Stimulated activated naive B cell treated with anti-CD40 and anti-IgM and Interleukin-4, amounts not matched to agents 10 μg/mL and 1 μg/mL and 100 μg/mL, for 72 hours (primary cell): ENCODE results near the gene ADAMTS17.

Experiments
- ATAC-seq, 2 donors: fragments of 150-1000 bp; cut with Tn5 transposase; replicated peaks; 2 replicates each; pipeline ENCODE4 v1.10.0; 2021; ENCODE audit warnings: moderate library complexity in 1 of 2
- DNase-seq: peaks from one replicate; pipeline ENCODE4 v3.0.0; 2021
- H3K27ac Mint-ChIP-seq: one replicate; pipeline ENCODE4 v1.8.0; 2022; ENCODE audit warnings: mild to moderate bottlenecking, mixed read lengths
- H3K27me3 Mint-ChIP-seq, 2 donors: one replicate each; pipeline ENCODE4 v1.8.0; 2022; ENCODE audit warnings: mixed read lengths in 2 of 2
- H3K36me3 Mint-ChIP-seq, 2 donors: one replicate each; pipeline ENCODE4 v1.8.0; 2022; ENCODE audit warnings: mixed read lengths in 2 of 2, mild to moderate bottlenecking in 1 of 2
- H3K4me1 Mint-ChIP-seq, 2 donors: one replicate each; pipeline ENCODE4 v1.8.0; 2022; ENCODE audit warnings: mixed read lengths in 2 of 2, mild to moderate bottlenecking in 1 of 2
- H3K4me3 Mint-ChIP-seq, 2 donors: one replicate each; pipeline ENCODE4 v1.8.0; 2022; ENCODE audit warnings: mild to moderate bottlenecking in 2 of 2, mixed read lengths in 2 of 2, moderate library complexity in 1 of 2
- H3K9me3 Mint-ChIP-seq, 2 donors: one replicate each; pipeline ENCODE4 v1.8.0; 2022; ENCODE audit warnings: mixed read lengths in 2 of 2, mild to moderate bottlenecking in 1 of 2

Gene ADAMTS17

DNA sequence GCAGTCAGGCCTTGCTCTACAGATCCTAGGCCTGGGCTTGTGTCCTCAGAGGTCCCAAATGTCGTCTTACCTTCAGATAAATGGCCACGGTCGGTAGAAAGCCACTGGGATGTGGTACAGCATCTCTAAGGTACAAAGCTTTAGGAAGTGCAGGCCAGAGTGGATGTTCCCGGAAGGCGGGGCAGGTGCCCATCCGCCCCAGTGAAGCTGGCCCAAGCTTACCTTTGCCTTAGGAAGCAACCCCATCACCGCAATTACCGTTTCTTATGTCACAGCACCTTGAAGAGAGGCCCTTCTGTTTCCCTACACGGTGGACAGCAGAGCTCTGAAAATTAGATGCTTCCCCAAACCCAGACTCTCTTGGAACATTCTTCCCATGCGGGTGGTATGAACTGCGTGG, 368.4 kb downstream of the ADAMTS17 start:
- Mint-ChIP-seq H3K4me1 (no peaks in the 10 kb centered on the region), H3K4me3 (no peak overlapping the region), H3K36me3 (no peaks in the 10 kb centered on the region), H3K27me3 (peaks cover 6 to 8% of the 10 kb centered on the region in 2 donors), H3K9me3 (no peaks in the 10 kb centered on the region), H3K27ac (no peak overlapping the region)
- DNase-seq = no peak
- ATAC-seq = no peak

DNA sequence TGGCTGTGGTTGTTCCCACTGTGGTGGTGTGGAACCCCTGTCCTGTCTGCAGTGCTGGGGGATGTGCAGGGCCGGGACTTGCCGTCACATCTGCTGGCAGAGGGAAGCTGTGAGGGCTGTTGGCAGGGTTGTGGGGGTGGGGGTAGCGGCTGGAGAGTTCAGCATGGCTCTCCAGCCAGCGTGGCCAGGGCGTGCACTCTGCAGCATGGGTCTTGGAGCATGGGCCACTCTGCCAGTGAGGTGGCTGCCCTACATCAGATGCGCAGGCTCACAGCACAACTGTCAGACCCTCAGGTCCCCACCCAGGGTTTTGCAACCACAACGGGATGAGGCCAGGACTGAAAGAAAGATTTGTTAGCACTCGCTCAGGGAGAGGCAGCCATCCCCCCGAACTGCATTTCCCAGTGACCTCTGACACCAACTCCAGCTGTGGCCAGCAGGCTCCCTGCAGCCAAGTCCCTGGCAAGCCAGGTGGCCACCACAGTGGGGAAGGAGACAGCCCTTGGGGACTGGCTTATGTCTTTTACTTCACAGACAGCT, 370.8 kb downstream of the ADAMTS17 start:
- Mint-ChIP-seq H3K9me3 (peaks cover 0 to 2% of the 10 kb centered on the region in 2 donors), H3K27ac (no peak overlapping the region), H3K4me3 (no peak overlapping the region), H3K4me1 (no peaks in the 10 kb centered on the region), H3K27me3 (peaks cover 0 to 8% of the 10 kb centered on the region in 2 donors), H3K36me3 (no peaks in the 10 kb centered on the region)
- no peak for ATAC-seq
- DNase-seq = no peak

DNA sequence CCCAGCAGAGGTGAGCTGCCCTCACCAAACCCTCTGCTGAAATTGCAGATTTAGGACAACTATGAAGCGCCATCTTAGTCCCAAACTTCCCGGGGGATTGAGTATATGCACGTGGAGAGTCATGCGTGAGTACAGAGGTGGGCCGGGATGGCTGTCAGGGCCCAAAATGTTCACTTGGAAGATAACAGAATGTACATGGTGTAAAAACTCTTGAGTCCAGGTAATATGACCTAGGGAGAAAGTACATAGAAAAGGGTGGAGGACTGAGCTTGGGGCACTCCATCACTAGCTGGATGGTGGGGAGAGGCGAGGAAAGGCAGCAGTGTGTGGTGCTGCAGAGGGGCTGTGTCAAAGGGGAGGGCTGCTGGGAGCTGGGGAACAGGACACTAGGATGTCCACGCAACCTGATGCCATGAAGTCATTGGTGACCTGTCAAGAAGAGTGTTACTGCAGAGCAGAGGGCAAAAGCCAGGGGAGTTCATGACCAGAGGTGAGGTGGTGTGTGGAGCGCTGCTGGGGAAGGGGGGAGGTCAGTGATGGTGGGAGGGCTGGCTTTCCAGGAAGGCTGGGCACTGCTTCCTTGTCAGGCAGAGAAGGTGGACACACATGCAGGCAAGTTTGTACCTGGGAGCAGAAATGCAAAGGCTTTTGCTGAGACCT, 372.4 kb downstream of the ADAMTS17 start:
- DNase-seq (no peak), ATAC-seq (no peak)
- Mint-ChIP-seq H3K27ac (no peak overlapping the region), H3K36me3 (no peaks in the 10 kb centered on the region), H3K9me3 (peaks cover 0 to 2% of the 10 kb centered on the region in 2 donors), H3K4me3 (no peak overlapping the region), H3K27me3 (peaks cover 0 to 4% of the 10 kb centered on the region in 2 donors), H3K4me1 (no peaks in the 10 kb centered on the region)

DNA sequence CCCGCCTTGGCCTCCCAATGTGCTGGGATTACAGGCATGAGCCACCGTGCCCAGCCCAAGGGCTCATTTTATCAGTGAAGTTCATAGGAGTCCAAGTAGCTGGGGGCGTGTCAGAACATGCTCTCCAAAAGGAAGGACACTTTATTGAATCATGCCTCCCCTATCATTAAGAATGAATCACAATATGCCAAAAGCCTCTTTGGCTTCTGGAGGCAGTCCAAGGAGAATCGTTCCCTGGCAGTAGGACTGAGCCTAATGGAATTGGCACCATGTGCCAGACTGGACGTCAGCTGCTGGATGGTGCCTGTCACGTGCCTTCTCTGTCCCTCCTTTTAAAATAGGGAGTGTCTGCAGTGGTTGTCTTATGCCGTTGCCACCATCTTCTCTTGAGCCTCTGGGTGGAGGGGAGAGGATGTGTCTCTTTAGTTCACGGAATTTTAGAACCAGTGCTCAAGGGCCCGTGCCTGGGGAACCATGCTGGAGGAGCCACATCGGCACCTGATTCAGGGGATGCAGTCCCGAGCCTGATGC, 373.9 kb downstream of the ADAMTS17 start:
- H3K27ac Mint-ChIP-seq = no peak overlapping the region
- ATAC-seq (no peak), DNase-seq (no peak)
- H3K27me3 Mint-ChIP-seq = peaks cover 0 to 8% of the 10 kb centered on the region in 2 donors
- H3K4me1 Mint-ChIP-seq = no peaks in the 10 kb centered on the region
- H3K4me3 Mint-ChIP-seq = no peak overlapping the region
- H3K36me3 Mint-ChIP-seq = no peaks in the 10 kb centered on the region
- H3K9me3 Mint-ChIP-seq = peaks cover 0 to 3% of the 10 kb centered on the region in 2 donors

DNA sequence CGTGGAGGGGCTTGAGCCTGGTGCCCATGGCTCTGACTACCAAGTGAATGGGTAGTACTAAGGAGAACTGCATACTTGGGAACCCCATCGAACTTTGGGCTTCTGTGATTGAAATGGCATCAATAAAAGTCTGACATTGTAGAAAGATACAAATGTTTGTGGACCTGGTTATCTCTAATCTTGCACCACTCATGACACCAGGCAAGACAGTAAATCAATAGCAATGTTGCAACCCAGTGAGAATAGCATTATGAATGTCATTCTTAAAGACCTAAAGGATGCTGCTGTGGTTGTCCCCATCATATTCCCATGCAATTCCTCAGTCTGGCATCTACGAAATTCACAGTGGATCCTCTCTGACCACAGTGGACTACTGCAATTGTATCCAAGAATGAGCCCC, 375.0 kb downstream of the ADAMTS17 start:
- no peak overlapping the region for H3K27ac Mint-ChIP-seq
- peaks cover 5% of the 10 kb centered on the region in 2 donors for H3K9me3 Mint-ChIP-seq
- no peak overlapping the region for H3K4me3 Mint-ChIP-seq
- H3K4me1 Mint-ChIP-seq = no peaks in the 10 kb centered on the region
- ATAC-seq = no peak
- peaks cover 0 to 12% of the 10 kb centered on the region in 2 donors for H3K27me3 Mint-ChIP-seq
- no peak for DNase-seq
- no peaks in the 10 kb centered on the region for H3K36me3 Mint-ChIP-seq

DNA sequence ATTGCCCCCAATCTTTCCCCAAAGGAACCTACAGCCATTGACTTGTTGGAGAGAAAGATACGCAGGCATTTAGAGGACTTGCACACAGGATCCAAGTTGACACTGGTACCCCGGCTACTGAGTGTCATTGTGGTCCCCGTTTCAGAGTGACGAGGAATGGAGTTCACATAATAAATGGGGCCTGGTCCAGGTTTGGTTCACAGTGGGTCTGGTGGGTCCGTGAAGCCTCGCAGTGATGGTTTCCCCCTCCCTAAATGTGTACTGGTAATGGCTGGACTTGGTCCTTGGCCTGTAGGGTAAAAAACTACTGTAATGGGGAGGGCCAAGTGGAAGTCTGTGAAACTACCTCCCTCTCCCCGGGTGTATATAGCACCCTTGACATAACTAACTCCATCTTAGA, 376.4 kb downstream of the ADAMTS17 start:
- ATAC-seq = no peak

DNA sequence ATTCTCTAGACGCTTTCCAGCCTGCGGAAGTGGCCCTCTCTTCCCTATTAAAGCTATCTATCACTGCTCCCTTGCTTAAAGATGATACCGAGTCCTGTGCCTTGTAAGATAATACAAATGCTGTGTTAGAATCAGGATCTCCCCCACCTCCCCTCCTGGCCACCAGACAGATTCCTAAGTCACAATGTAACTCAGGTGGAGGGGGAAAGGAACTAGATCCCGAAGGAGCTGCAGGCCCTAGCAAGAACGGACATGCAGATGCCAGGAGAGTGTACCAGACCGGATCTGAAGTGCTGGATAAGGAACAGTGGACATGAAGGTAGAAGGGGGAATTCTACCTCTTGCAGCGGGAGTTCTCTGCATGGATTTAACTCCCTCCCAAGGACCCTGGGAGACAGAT, 377.8 kb downstream of the ADAMTS17 start:
- H3K27ac Mint-ChIP-seq = no peak overlapping the region
- H3K27me3 Mint-ChIP-seq = peaks cover 13 to 14% of the 10 kb centered on the region in 2 donors
- no peak overlapping the region for H3K4me3 Mint-ChIP-seq
- no peaks in the 10 kb centered on the region for H3K36me3 Mint-ChIP-seq
- ATAC-seq (no peak), DNase-seq (no peak)
- peaks cover 5 to 6% of the 10 kb centered on the region in 2 donors for H3K9me3 Mint-ChIP-seq
- no peaks in the 10 kb centered on the region for H3K4me1 Mint-ChIP-seq

More for the DNA sequence above, 376.4 kb downstream of the ADAMTS17 start:
- Mint-ChIP-seq H3K4me1 (no peaks in the 10 kb centered on the region), H3K27me3 (peaks cover 6 to 14% of the 10 kb centered on the region in 2 donors), H3K27ac (no peak overlapping the region), H3K36me3 (no peaks in the 10 kb centered on the region), H3K9me3 (peaks cover 5 to 6% of the 10 kb centered on the region in 2 donors), H3K4me3 (no peak overlapping the region)
- no peak for DNase-seq

DNA sequence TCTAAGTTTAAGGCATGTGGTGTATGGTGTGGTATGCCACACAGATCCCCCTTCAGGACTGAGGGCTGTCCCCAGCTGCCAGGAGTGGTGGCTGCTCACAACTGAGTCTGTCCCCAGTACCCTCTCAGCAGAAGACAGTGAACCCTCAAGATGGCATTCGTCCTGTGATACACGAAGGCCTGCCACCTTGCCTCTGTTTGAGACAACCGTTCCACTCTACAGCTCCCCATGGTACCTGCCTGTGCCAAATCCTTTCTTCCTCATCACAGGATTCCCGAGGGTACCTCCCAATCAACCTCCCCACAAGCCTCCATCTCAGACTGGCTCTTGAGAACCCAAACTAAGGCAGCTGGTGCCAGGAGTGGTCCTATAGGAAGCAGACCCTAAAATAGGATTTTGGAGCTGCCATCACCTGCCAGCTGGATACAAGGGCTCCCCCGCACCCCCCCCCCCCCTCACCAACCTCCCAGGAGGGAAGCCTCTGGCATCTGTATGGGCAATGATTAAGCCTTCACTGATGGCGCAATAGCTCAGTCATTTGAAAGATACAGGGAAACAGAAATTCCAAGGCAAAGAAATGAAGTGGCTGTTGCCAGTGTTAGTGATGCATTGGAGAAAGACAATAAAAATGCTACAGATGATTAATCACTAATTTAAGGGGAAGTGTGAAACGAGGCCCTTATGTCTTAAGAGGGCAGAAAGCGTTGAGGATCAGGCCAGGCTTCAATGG, 378.5 kb downstream of the ADAMTS17 start:
- Mint-ChIP-seq H3K4me3 (no peak overlapping the region), H3K4me1 (no peaks in the 10 kb centered on the region), H3K27me3 (peaks cover 17% of the 10 kb centered on the region in 2 donors), H3K27ac (no peak overlapping the region), H3K9me3 (peaks cover 5 to 6% of the 10 kb centered on the region in 2 donors), H3K36me3 (no peaks in the 10 kb centered on the region)
- ATAC-seq = no peak
- no peak for DNase-seq

DNA sequence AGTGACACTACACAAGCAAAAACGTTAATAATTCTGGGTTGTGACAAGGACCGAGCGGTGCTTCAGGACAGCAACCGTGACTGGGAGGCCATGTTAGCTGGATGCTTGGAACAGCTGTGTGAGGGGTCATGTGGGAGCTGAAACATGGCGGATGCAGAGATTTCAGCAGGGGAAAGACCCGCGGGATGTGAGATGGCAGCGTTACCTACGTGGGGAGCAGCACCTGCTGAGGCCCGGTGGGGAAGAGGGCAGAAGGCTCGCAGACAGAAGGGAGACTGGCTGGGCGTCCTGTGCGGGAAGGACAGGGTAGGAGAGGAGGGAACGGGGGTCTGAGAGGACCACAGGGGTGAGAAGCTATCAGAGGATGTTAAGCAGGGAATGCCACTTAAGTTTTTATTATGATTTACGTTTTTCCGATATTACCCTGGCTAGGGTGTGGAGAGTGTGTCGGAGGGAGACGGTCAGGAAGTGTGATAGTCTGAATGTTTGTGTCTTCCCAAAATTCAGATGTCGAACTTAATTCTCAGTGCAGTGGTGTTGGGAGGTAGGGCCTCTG, 379.7 kb downstream of the ADAMTS17 start:
- DNase-seq (no peak), ATAC-seq (no peak)
- Mint-ChIP-seq H3K4me3 (no peak overlapping the region), H3K27me3 (peaks cover 21 to 26% of the 10 kb centered on the region in 2 donors), H3K4me1 (no peaks in the 10 kb centered on the region), H3K9me3 (peaks cover 4 to 6% of the 10 kb centered on the region in 2 donors), H3K27ac (no peak overlapping the region), H3K36me3 (no peaks in the 10 kb centered on the region)

DNA sequence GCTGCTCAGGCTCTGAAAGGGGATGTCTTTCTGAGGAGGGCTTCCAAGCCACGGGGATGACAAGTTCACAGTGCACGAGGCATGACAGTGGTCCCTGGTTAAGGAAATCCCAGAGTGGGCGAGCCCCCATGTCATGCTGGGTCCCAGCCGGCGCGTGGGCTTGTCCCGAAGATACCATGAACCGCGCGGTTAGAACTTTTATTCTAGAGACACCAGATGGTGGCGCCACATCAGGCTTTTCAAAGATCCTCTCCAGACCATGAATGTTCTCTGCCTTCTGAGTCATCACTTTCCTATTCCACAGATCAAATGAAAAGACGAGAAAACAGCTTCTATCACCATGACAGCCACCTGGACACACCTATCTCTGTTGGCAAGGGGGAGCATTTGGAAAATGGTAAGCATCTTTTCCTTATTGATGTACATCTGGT, 380.7 kb downstream of the ADAMTS17 start:
- no peak for DNase-seq

DNA sequence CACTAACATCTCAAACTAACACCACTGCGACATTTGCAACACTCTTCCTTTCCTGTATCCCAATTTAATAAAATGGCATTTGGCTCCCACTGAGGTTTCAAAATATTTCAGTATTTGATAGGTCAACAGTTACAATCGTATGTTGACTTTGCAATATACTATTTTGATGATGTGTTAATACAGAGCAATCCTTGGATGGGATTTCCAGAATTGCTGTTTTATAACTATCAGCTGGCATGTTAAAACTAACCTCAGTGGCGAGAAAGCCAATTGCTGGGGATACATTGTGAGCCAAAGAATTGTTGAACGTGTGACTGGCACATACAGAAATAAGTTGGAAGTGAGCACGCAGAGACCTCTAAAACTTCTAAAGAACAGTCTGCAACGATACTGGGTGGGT, 382.4 kb downstream of the ADAMTS17 start:
- DNase-seq (no peak), ATAC-seq (no peak)
- Mint-ChIP-seq H3K27me3 (peaks cover 37 to 40% of the 10 kb centered on the region in 2 donors), H3K9me3 (peaks cover 5 to 6% of the 10 kb centered on the region in 2 donors), H3K4me3 (no peak overlapping the region), H3K36me3 (no peaks in the 10 kb centered on the region), H3K27ac (no peak overlapping the region), H3K4me1 (no peaks in the 10 kb centered on the region)

More for the DNA sequence above, 380.7 kb downstream of the ADAMTS17 start:
- Mint-ChIP-seq H3K36me3 (no peaks in the 10 kb centered on the region), H3K4me1 (no peaks in the 10 kb centered on the region), H3K27me3 (peaks cover 32 to 37% of the 10 kb centered on the region in 2 donors), H3K9me3 (peaks cover 4 to 6% of the 10 kb centered on the region in 2 donors), H3K27ac (no peak overlapping the region), H3K4me3 (no peak overlapping the region)
- ATAC-seq = no peak

DNA sequence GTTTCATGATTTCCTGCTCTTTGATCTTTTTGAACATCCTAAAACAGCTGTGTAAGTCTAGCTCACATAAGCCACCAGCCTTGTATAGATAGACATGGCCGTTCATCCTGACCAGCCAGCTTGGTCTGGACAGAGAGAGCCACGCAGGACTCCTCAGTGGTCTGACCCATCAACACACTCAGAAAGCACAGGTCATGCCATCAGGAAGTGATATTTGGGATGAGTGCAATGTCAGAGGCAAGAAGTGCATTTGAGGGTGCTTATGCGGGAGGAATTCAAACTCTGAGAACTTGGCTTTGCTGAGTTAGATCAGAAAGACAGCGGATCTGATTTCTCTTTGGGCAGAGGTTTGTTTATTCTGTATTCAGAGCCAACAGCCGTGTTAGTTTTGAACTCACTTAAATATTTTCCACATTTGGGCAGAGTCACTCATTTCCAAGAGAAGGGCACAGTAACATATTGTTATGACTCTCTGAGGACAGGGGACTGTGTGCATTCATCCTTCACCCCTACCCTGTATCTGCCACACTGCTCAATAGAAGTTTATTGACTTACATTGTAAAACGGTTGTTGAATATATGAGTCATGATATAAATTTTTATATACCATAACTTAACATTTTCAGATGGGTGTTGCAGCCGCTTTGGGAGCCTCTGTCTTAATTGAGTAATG, 383.2 kb downstream of the ADAMTS17 start:
- peaks cover 37% of the 10 kb centered on the region in 2 donors for H3K27me3 Mint-ChIP-seq
- ATAC-seq (no peak), DNase-seq (no peak)
- H3K27ac Mint-ChIP-seq = no peak overlapping the region
- no peaks in the 10 kb centered on the region for H3K36me3 Mint-ChIP-seq
- no peaks in the 10 kb centered on the region for H3K4me1 Mint-ChIP-seq
- peaks cover 3 to 6% of the 10 kb centered on the region in 2 donors for H3K9me3 Mint-ChIP-seq
- no peak overlapping the region for H3K4me3 Mint-ChIP-seq

DNA sequence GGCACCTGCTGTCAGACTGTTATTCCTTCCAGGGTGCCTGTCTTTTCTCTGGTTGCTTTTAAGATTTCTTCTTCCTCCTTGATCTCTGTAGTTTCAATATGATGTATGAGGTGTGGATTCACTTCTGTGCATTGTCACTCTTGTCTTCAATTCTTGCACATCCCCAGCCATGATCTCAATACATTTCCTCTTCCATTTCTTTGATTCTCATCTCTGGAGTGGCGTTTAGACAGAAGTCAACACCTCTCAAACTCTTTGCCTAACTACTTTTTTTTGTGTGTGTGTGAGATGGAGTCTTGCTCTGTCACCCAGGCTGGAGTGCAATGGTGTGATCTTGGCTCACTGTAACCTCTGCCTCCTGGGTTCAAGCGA, 384.1 kb downstream of the ADAMTS17 start:
- Mint-ChIP-seq H3K4me3 (no peak overlapping the region), H3K9me3 (peaks cover 3 to 6% of the 10 kb centered on the region in 2 donors), H3K27me3 (peaks cover 37 to 41% of the 10 kb centered on the region in 2 donors), H3K27ac (no peak overlapping the region), H3K36me3 (no peaks in the 10 kb centered on the region), H3K4me1 (no peaks in the 10 kb centered on the region)
- ATAC-seq = no peak
- DNase-seq = no peak
